Stimulated activated naive CD8-positive, alpha-beta T cell treated with anti-CD3 and anti-CD28 coated beads, Interleukin-15, Interleukin-2, amounts not matched to agents 100 U/mL and 50 U/mL, for 24 hours (primary cell): ENCODE measurements around the gene HIPK2.

Source experiments
- ATAC-seq: fragments of 150-1000 bp; cut with Tn5 transposase; one replicate; pipeline ENCODE4 v1.10.0; 2021
- DNase-seq: peaks from one replicate; pipeline ENCODE4 v3.0.0; 2021

The HIPK2 gene

GRCh38 chr7:139750459-139751095 lies 27.2 kb downstream of the HIPK2 start:
- DNase-seq (no peak), ATAC-seq (no peak)

DNA sequence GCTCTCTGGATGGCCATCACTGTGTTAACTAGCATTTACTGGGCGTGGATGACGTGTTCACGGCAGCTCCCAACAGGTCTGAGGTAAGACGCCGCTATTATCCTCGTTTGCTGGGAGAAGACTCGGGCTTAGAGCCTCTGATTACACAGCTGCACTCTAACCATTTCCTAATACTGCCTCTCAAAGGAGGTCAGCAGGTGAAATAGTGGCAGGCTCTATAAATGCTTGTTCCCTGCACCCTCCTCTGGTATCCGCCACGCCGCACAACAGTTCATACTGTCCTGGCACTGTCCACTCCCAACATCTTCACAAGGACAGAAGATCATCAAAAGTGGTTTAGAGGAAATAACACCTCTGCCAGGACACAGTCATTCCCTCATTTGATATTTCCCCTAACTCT lies 28.3 kb downstream of the HIPK2 start:
- ATAC-seq, result no peak
- no peak for DNase-seq

- DNase-seq (no peak), ATAC-seq (no peak)
These were observed 28.9 kb downstream of the HIPK2 start for GRCh38 chr7:139748941-139749340.

GRCh38 chr7:139748373-139748765 lies 29.4 kb downstream of the HIPK2 start:
- peak; percentile 27 for DNase-seq
- ATAC-seq, result peak; percentile 80

- DNase-seq, result no peak
- peak; percentile 53 for ATAC-seq
These were observed 30.0 kb downstream of the HIPK2 start for GRCh38 chr7:139747662-139748372.

DNA sequence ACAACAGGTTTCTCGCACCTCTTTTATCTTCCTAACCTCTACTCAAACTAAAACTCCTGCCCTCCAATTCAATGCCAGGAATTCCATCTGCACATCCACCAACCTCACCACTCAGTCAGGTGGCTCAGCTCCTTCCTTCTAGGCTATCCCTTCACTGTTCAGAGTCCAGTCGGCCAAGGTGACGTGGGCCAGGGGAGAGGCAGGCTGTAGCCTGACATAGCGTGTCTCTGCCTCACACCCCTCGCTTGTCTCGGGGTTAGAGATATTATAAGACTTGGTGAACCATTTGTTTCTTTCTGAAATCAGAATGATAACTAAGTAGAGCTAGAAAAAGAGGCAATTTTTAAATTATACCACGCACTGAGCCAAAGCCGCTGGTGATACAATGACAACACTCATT lies 31.1 kb downstream of the HIPK2 start:
- no peak for DNase-seq
- ATAC-seq, result no peak

- no peak for DNase-seq
- ATAC-seq, result no peak
These were observed 32.1 kb downstream of the HIPK2 start for GRCh38 chr7:139745678-139746143.

GRCh38 chr7:139744768-139745677 lies 32.8 kb downstream of the HIPK2 start:
- no peak for DNase-seq
- ATAC-seq, result no peak

DNA sequence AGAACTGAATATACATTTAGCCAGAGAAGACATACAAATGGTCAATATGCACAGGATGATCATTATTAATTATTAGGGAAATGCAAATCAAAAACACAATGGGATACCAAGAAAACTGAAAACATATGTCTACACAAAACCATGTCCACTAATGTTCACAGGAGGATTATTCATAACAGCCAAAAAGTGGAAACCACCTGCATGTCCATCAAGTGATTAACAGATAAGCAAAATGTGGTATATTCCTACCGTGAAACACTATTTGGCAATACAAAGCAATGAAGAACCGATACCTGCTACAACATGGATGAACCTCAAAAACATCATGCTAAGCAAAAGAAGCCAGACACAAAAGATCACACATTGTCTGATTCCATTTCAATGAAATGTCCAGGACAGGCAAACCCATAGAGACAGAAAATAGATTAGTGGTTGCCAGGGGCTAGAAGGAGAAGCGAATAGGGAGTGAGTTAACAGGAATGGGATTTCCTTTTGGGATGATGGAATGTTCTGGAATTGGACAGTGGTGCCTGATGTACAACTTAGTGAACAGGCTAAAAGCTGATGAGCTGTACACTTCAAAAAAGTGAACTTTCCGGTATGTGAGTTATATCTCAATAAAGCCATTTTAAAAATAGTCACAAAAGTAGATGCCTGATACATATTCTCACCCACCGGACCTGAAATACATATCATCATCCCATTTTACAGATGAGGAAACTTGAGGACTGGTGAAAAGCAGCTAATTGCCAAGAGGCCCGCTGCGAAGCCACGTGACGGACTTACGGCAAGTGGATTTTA lies 33.6 kb downstream of the HIPK2 start:
- no peak for ATAC-seq
- no peak for DNase-seq

- ATAC-seq (no peak), DNase-seq (no peak)
These were observed 34.4 kb downstream of the HIPK2 start for GRCh38 chr7:139743267-139743966.

DNA sequence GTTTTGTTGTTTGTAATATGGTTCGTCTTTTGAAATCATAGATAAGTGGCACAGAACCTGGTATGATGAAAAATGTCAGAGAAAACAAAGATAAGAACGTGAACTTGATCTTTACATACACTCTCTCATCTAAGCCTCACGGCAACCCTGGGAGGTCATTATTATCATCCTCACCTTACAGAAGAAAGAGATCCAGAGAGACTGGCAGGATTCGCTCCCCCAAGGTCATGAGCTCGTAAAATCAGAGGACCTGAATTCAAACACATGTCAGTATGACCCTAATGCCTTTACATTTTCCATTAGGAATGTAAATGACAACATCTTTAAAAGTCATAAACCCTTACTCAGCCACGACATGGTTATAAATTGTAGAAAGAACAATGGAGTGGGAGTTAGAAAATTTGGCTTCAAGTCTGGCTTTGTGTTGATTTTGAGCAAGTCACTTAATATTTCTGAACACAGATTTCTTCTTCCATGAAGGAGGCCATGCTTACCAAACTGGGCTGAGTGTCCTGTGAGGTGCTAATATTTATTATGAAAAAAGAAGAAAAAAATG lies 35.9 kb downstream of the HIPK2 start:
- DNase-seq (no peak), ATAC-seq (no peak)

- ATAC-seq, result no peak
- DNase-seq, result no peak
These were observed 36.6 kb downstream of the HIPK2 start for GRCh38 chr7:139741239-139741638.

DNA sequence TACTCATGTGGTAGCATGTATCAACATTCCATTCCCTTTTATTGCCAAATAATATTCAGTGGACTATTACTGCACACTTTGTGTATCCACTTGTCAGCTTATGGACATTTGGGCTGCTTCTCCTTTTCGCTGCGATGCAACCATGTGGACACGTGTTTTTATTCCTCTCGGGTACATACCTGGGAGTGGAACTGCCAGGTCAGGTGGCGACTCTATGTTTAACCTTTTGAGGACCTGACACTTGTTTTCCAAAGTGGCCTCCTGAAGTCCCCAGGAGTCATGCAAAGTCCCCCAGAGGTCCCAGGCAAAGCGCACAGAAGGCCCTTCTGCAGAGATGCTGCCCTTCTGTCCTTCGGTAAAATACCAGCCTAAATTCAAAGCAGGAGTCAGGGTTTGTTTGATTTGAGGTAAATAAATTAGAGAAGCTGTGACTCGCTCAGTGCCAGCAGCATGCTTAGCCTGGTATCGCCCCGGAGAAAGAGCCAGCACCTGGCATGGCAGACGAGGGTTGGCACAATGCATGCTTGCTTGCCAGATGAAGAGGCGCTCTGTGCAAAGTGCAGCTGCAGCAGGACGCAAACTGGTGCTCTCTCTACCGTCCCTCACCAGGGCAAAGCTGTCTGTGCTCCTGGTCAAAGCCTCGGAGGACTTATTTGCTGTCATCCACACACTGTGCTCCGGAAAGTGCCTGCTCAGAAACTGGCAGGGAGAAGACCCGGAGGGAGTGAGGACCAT lies 37.8 kb downstream of the HIPK2 start:
- ATAC-seq (no peak), DNase-seq (no peak)

DNA sequence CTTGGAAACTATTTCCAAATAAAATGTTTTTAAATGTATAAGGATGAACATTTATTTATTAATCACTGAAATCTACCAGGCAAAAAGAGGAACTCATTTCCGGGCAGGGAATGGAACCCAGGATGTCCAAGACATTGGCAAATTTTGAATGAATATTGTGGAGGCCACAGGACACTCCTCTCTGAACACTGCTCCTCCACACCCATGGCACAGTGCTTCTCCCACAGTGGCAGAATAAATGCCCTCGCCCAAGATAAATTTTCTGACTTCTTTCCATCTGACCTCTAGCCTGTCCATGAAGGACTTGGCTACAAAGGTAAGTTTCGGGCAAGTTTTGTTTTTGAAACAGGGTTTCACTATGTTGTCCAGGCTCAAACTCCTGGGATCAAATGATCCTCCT lies 39.0 kb downstream of the HIPK2 start:
- ATAC-seq (no peak), DNase-seq (no peak)

GRCh38 chr7:139738101-139738489 lies 39.7 kb downstream of the HIPK2 start:
- DNase-seq (no peak), ATAC-seq (no peak)

GRCh38 chr7:139737221-139738100 lies 40.3 kb downstream of the HIPK2 start:
- ATAC-seq (peak; percentile 75), DNase-seq (peak; percentile 24)

DNA sequence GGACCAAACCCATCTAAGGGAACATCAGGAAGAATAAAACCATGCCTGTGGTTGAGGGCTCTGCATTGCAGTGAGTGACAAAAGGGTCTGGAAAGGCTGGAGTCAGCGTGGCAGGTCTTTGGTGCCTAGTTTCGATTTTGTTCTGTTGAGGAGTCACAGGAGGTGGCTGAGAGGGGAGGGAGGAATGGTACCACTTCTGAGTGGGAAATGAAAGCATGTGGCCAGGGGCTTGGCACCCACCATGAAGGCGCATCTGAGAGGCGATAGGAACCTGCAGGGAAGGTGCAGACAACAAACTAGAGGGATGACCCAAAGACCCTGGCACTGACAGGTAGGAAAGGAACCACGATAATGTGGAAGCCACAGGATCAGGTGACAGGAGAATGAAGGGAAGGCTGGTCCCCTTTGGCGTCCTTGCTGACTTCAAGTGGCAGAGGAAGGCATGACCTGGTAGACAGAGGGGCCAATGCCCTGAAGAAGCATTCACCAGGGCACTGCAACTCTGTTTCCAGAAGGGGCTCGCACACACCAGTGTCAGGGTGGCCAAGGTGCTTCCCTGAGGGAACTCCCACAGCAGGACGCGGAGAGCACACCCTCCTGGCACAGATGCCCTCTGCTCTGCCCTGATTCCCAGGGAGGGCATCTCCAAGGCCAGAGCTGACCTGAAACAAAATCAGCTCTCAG lies 41.7 kb downstream of the HIPK2 start:
- ATAC-seq, result no peak
- no peak for DNase-seq

- ATAC-seq, result no peak
- DNase-seq, result no peak
These were observed 42.3 kb downstream of the HIPK2 start for GRCh38 chr7:139735466-139735865.

GRCh38 chr7:139734395-139734794 lies 43.4 kb downstream of the HIPK2 start:
- no peak for ATAC-seq
- DNase-seq, result no peak
